Fibroblast of skin of back (primary cell): Measurements from ENCODE around the gene LHX4.

Experiments
- DNase-seq: peaks from one replicate; pipeline ENCODE4 v3.0.0-alpha.2; 2013

LHX4 gene

DNA sequence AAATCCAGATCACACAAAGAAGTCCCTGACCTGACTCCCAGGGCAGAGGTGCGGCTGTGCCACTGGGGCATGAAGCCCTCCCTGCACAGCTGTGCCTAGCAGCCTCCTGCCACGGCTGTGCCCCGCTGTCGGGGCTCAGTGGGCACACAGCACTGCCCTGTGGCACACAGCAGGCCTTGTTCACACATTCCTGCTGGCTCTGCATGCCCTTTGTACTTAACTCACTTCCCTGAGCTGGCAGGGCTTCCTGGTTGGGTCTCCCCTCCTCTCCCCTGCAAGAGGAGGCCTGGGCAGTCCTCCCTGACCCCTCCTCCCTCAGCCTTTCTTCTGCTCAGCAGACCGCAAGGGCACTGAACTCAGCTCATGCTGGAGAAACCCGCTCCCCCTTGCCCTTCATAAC, 14.8 kb downstream of the LHX4 start:
- DNase-seq, result no peak

DNA sequence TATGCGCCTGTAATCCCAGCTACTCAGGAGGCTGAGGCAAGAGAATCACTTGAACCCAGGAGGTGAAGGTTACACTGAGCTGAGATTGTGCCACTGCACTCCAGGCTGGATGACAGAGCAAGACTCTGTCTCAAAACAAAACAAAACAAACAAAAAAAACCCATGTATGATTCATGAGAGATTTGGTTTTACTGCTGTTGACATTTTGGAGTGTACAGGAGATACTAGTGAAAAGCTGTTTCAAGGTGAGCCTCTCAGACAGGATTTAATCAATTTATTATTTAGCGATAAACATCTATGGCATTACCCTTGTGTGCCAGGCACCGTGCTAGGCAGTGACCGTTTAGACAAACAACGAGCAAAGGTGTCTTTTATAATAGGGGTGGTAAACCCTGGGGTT, 16.5 kb downstream of the LHX4 start:
- no peak for DNase-seq

DNA sequence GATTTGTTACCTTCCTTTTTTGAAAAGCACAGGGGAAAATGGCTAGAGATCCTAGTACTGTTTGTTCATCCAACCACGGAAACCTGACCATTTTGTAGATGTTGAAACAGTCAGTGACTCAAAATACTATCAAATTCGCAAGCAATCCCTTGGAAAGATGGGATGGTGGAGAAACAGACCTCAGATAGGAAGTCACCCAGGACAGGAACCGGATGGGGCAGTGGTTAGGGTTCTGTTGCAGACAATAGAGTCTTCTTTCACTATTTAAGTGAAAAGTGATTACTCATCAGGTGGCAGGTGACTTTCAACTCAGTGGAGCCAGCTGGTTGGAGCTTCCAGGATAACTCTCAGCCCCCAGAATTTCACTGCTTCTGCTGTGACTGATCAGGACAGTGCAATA, 17.0 kb downstream of the LHX4 start:
- no peak for DNase-seq

DNA sequence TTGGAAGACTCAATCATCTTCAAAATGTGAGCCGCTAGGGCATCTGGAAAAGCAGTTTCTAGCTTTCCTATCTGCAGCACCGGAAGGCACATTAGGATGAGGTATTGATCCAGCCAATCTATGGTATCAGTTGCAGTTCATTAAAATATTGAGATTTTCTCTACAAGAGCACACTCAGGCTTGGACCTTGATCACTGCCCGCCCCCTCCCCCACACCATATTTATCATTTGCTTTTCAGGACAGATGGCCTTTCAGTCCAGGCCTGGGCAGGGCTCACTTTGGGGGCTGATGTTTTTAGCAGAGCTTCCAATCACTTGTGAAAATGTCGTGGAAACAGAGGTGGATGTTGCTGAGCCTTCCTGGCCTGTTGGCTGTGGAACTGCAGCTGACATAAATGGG, 17.5 kb downstream of the LHX4 start:
- DNase-seq, result no peak

DNA sequence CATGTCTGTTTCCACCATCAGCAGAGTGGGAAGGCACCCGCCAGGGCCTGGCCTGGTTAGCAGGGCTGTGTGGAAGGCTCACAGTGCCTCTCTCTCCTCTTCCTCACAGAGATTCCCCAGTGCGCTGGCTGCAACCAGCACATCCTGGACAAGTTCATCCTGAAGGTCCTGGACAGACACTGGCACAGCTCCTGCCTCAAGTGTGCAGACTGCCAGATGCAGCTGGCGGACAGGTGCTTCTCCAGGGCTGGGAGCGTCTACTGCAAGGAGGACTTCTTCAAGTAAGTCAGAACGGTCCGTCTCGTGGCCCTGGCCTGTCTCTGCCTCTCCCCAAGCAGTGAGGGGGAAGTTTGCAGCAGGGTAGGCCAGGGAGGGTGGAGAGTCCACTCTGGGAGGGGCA, 18.1 kb downstream of the LHX4 start:
- no peak for DNase-seq

DNA sequence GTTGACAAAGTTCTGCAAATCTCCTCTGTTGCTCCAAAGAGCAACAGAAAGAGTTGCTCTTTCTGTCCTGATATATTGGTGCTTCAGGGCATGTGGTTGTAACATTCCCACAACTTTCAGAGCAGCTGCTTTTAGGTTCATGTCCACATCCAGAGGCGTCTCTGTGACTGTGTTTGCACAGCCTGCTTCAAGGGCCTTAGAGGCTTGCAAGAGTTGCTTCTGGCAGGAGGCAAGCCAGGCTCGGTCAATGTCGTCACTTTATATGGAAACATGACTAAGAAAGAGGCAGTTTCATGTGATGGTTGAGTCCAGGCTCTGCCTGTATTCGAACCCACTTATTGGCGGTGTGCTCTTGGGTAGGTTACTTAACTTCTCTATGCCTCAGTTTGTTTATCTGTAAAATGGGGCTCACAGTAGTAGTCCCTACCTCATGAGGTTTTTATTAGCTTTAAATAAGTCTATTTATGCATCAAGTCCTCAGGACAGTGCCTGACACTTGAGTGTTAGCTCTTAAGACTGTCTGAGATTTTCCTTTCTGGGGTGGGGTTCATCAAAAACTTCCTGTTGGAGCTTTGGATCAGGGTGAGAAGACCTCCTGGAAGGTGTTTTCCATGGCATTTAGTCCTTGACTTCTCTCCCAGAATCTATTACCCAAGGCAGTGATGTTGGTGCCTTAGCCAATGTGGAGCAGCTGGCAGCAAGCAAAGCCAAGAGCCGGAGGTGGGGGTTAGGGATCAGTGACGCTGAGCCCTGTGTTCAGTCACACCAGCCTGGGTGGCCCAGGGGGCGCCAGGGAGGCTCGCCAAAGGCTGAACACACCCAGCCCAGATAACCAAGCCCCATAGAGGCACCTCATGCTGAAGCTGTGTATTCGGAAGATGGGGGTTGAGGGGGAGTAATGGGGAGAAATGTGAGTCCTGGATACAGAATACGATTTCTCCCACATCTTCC, 18.9 kb downstream of the LHX4 start:
- DNase-seq, result no peak

DNA sequence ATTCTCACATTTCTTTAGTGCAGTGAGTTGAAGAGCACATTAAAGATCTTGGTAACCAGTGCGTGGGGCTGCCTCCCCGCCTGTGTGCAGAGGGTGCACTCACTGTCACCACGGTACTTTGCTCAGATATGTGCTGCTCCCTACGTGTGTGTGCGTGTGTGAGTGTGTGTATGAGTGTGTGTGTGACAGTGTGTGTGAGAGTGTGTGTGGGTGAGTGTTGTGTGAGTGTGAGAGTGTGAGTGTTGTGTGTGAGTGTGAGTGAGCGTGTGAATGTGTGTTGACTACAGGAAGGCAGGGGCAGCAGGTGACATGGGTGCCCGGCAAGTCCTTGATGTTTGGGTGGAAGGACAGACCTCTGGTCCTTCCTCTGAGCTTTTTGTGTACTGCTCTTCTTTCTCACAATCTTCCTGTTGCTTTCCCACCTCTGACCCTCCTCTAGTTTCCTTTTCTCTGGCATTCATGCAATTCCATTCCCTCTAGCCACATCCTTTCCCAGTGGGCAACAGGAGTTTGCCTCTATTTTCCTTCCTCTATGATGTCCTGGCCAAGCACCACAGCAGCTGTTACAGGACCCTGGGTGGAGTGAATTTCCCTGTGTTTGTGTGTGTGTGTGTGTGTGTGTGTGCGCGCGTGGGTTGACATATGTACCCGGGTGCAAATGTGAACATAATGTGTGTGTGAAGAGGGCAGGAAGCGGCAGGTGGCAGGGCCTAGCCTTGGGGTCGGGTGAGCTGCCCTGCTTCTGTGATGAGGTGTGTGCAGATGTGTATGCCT, 19.8 kb downstream of the LHX4 start:
- DNase-seq, result peak; percentile 35

DNA sequence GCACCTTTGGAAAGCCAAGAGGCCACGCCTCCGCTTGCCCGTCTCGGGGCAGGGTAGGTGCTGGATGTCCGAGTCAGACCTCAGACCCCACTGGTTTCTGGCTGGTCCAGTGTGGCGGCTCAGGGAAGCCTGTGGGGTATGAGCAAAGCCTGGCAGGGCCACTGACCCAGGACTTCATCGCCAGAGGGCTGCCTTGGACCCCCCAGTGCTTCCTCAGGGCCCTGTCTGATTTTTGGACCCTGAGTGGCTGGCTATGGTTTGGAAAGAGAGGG, 20.4 kb downstream of the LHX4 start:
- DNase-seq, result no peak

DNA sequence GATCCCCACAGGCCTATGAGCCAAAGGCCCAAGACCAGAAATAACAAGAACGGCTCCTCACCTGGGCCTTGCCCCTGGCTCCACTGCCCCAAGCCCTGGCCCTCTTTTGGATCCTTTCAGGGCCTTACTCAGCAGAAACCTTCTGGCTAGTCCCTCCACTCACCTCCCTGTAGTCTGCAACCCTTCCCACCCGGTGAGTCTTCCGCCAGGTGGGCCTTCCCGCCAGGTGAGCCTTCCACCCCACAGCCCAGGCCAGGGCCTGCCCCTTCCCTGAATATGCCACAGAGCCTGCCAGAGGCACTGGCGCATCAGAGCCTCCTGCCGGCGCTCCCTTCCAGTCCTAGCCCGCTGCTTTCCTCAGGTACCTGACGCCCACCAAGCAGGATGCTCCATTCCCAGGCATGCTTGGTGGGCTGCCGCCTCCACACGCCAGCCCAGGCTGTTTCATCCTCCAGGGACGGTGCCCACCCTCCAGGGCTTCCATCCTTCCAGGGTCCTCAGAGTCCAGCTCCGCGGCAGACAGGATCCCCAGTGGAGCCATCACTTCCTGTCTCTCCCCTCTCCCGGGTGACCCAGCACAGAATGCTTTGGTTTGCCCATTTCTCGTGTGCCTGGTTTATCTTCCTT, 20.9 kb downstream of the LHX4 start:
- no peak for DNase-seq

DNA sequence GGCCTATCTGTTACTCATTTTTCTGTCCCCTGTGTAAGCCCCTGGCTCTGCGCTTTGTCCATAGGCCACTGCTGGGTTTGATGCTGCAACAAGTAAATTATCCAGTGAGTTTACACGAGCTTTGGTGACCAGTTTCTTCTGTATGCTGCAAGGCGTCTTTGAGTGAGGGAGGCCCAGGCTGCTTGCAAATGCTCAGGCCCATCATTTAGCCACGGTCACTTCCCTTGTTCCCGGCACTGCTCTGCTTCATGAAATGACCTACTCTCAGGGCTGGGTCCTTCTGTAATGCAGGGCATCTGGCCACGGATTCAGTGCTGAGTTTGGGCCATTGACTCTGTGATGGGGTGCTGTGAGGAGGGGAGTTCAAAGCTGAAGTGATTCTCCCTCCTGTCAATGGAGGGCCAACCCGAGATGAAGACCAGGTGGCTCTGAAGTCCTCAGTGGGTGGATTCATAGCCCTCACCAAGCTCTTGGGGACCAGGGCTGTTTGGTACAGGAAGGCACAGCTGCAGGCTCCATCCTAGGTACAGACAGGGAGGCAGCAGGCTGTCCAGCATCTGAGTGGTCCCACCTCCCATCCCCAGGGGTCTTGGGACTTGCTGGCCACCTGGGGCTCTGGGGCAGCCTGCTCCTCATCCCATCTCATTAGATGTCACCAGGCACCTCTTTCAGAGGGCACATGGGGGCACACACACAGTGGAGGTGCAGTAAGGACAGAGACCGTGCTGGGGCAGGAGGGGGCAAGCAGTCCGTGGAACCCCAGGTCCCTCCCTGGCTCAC, 21.7 kb downstream of the LHX4 start:
- DNase-seq, result no peak

DNA sequence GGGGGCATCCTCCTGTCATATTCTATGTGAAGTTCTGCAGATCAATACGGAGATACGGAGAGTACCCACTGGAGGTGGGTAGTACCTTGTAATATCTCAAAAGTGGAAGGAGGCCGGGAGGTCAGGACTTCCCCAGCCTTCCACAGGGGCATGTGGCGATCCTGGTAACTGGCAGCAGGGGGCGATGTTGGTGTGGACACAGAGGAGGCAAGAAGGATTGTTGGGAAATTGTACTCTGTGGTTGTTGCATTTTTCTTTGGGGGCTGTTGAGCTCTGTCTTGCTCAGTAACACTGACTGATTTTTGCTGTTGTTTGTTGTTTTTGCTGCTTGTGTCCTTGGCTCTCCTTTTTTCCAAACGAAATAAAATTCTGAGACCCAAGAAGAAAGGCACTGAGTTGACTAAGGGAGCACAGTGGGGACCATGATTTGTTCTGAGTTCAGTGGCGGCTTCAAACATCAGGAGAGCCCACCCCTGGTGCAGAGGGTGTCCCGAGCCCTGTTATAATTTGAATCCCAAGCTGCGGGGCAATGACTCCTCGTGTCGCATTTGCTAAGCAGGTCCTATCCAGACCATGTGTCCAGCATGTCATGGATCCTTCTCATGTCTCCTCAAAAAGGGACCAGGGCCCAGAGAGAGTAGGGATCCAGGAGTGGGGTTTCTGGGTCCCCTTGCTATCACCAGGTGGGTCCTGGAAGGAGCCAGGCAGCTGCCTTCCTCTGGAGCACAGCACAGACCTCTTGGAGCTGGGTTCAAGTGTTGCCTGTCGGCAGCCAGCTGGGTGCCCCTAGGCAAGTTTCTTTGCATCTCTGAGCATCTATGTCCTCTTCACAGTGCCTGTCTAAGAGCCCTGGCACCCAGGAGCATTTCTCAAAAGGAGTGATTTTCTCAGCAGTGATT, 22.8 kb downstream of the LHX4 start:
- DNase-seq, result peak; percentile 54

DNA sequence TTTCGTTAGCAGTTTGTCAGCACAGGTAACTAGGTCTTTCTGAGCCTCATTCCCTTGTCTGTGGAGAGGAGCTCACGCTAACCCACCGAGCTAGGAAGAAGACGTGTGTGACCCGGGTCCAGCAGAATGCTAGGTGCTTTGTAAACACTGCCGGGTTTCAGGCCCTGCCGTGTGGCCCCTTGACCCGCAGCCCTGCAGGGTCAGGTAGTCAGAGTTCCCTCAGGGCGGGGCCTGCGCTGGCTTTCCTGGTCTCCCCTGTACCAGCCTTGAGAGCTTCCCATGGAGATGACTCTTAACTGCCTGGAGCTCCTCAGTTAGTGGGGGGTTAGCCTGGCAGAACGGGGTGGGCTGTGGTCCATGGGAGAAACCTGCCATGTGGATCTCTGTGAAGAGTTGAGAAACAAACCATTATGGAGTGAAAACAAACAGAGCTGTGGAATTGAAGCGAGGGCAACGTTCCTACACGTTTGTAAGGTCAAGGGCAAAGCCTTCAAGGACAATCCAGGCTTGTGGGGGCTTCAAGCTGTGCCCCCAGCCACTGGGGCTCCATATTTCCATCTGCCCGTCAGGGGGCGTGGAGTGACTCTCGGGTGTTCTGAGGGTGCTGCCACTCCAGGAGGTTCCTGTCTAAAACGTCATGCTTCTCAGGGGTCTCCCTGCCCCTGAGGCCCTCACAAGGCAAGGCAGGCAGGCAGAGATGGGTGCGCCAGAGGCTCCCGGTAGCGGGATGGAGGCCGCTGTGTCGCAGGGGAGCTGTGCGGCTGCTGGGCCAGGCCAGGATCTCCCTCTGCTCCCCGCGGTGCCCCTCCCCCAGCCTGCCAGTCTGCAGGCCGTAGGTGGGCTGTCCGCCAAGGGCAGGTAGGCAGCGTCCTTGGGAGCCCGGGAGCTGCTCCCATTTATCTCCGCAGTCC, 23.8 kb downstream of the LHX4 start:
- DNase-seq, result no peak

DNA sequence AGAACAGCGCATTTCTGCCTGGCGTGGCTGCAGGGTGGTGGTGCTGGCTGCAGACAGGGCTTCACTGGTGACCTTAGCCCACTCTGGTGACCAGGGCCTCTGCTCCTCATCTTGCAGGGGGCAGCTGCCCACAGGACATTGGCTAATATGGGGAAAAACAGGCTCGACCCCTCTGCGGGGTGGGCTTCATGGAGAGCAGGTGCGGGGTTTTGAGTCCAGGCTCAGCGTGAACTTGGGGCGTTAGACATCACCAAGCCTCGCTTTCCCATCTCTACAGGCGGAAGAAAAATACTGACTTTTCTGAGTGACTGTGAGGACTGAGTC, 24.4 kb downstream of the LHX4 start:
- no peak for DNase-seq

DNA sequence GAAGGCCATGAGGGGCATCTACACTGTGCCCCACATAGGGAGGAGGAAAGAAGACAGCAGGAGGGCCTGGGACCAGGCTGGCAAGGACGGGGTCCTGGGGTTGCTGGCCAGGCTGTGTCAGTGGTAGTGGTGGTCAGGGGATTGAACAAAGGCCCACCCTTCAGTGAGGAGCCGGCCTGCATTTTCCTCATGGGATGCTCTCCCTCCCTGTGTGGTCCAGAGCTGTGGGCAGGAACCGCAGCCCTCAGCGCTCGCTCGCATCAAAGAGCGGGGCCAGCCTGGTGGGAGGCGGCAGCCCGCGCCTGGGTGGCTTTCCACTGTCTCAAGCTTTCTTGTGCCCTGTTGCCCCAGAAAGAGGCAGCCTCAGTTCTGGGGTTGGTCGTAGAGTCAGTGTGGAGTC, 24.8 kb downstream of the LHX4 start:
- no peak for DNase-seq

DNA sequence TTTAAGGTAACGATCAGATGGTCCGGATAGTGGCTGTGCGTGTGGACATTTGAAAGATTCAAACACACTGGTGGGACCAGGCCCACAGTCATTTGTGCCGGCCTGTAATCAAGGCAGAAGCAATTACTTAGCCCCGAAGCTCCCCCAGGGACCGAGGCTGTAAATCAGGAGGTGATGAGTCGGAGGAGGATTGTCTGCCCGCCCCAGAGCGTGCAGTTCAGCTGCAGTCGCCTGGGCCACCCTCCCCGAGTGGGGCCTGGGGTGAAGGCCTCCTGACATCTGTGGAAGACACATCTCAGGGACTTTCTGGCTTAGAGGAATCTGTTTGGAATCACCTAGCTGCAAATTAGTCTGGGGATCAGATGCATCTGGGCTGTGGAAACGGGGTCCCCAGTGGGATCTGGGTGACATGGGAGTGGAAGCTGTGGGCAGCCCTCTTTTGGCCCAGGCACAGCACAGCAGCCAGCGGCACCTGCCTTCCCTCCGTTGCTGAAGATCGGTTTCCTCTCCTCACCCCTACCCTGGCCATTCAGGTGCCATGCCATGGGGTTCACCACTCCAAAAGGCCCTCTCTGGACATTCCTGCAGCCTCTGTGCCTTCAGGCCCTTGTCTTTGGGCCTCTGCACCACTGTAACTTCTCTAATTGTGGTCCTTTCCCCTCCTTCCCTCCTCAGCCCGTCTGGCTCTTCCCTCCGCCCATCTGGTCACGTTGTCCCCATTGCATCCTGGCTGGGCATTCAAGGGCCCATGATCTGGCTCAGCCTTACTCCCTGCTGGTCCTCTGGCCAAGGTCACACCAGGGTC, 25.7 kb downstream of the LHX4 start:
- DNase-seq, result no peak

DNA sequence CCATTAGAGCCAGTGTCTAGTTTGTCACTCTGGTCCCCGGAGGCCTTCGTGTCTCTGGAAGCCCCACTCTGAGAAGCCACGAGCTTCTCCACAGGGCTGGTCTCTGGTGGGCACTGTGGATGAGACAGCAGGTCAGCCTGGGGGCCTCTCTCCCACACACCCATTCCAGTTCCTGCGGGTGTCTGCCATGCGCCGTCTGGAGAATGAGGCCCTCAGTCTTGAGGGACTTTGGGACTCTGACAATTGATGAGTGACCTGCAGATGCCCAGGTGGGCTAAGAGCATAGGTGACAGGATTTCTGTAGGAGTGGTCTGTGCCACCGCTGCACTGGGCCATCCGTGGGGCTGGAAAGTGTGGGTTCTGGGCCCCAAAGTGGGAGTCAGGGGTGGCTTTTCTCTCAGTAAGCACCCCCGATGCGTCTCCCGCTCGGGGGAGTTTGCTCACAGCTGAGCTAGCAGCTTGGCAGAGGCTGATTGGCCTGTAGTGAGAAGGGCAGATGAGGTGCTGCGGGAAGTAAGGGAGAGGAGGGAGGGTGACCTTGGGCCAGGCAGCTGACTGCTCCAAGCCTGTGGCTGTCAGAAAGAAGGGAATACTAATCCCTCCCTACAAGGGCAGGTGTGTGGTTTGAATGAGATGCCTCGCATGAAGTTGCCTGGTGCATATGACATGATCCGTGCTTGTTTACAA, 26.4 kb downstream of the LHX4 start:
- no peak for DNase-seq

DNA sequence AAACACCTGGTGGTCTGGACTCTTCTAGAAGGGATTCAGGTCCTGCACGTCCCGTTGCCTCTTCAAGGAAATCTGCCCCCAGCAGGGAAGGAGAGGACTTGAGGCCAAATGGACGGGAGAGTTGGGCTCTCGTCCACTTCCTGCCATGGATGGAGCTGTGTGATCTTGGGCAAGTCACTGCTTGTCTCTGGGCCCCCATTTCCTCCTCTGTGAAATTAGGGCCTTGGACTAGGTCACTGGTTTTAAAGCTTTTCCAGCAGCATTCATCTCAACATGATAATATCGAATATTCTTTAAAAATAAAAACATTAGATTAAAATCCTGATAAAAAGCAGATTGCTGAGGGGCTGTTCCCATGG, 26.9 kb downstream of the LHX4 start:
- no peak for DNase-seq

DNA sequence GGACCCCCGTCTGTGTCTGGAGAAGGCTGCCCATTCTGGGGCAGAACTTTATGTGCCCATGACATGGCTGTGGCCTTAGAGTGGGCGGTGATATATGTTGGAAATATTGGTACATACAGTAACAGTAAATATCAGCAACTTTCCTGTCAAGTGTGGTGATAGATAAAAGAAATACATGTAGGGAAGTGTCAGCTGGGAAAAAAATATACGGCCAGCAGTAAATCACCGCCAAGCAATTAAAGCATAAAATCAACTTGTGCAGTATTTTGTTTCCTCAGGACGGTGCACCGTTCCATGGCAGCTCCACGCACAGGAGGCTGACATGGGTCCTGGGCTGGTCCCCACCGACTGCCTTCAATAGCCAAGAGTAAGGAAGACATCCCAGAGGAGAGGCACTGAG, 27.4 kb downstream of the LHX4 start:
- DNase-seq, result no peak

DNA sequence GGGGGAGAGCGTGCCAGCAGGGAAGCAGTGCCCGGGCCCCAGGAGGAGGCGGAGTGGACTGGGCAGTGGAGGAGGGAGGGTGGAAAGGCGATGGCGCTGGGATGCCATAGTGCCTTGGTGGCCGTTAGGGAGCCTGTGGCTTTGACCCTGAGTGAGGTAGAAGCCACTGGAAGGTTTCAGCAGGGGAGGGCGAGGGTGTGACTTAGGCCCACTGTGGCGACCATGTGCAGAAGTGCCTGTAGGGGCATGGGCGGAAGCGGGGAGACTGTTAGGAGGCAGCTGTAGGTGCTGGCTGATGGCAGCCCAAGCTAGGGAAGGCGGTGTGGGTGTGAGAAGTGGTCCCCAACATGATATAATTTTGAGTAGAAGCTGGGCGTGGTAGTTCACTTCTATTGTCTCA, 28.2 kb downstream of the LHX4 start:
- DNase-seq, result no peak

DNA sequence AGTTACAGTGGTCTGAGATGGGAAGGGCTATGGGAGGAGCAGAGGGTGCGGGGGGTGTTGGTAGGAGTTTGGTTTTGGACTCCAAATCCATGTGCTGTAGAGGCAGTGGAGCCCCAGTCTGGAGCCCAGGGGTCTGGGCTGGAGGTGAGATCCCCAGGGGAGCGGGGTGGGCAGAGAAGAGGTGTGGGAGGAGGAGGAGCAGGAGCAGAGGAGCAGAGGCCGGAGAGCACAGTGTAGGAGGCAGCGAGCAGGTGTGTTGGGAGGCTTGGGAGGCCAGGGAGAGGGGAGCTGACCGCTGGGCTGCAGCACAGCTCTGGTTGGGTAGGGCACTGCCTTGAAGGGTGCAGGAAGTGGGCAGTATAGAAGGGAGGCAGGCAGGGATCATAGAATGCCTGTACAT, 28.9 kb downstream of the LHX4 start:
- no peak for DNase-seq
